NOMO-1 treated with dmso at 0.1 percent for 144 hours (cell line): Measurements from ENCODE around the gene TMEM205.
"Not testable (repeated sequence)": the region's sequence is repeated elsewhere in the genome, so short reads cannot be mapped to it uniquely, and the experiment has no call there.

Source experiments
- DNase-seq: peaks from one replicate; lab custom pipeline; 2025; ENCODE audit not compliant: unreplicated experiment; lab: John Stamatoyannopoulos, UW

The TMEM205 gene

DNA sequence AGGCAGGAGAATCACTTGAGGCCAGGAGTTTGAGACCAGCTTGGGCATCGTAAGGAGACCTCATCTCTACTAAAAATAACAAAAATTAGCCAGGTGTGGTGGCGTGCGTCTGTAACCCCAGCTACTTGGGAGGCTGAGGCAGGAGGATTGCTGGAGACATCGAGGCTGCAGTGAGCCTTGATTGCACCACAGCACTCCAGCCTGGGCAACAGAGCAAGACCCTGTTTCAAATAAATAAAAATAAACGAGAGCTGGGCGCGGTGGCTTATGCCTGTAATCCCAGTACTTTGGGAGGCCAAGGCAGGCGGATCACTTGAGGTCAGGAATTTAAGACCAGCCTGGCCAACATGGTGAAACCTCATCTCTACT lies 6.0 kb downstream of the TMEM205 start:
- not testable (repeated sequence) for DNase-seq

DNA sequence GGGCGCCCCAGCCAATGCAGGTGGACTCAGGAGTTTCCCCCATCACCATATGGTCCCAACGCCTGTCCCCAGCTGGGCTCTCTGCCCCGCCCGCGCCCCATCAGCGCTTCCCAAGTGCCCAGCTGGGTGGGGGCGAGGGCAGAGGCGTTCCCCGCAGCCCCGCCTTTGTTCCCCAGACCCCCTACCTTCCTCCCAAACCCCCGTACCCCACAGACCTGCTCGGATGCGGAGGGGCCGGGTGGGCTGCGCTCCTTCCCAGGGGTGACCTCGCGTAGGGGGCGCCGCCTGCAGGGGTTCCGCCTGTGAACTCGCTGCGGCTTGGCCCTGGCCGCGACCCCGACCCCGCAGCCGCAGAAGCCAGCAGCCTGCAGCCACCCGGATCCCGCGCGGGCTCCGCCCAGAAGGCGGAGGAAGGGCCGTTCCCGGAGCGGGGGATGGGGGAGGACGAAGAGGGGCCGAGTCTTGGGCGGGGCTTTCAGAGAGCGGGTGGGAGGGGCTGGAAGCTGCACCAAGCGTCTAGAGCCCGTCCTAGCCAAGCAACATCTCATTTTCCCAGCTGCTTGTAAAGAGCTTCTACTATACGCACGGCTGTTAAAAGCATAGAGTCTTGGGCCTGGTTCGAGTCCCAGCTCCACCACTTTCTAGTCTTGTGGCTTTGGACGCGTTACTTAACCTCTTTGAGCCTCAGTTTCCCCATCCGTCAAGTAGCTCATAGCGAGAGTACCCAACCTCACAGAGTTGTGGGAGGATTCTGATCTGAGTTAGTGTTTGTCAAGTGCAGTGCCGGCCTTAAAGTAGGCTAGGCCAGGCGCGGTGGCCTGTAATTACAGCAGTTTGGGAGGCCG lies 6.6 kb downstream of the TMEM205 start, which contains the start of gene RAB3D:
Gene RAB3D (minus strand): TSS at position 404 of the 845 bp plus-strand sequence. CDS start 2,258 bp downstream, outside the sequence.
- DNase-seq, result peak; percentile 88

DNA sequence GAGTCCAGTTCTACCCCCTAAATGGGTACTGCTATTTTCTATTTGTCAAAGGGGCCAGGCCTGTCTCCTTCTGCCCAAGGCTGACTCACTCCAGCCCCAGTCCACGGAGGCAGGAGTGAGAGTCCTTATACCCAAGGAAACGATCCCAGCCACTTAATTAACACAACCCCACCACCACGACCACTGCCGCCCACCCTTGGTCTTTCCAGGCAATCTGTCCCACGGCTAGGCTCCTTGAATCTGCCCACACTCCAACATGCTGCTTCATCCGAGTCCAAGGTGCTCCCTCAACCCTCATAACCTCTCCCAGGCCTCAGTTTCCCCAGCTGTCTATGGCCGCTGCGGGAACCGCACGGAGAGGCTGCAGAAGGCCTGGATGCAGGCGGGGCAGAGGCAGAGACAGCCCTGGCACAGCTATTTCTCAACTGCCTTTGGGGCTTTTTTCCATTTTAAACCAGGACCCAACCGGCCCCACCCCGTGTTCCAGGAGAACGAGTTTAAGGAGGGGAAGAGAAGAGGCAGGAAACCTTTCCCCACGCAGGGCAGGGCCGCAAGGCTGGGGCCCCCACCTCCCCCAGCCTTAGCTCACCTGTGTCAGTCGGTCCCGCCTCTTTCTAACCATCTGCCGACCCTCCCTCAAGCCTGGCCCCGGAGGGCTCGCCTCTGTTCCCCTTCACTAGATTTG lies 7.4 kb downstream of the TMEM205 start:
- no peak for DNase-seq

DNA sequence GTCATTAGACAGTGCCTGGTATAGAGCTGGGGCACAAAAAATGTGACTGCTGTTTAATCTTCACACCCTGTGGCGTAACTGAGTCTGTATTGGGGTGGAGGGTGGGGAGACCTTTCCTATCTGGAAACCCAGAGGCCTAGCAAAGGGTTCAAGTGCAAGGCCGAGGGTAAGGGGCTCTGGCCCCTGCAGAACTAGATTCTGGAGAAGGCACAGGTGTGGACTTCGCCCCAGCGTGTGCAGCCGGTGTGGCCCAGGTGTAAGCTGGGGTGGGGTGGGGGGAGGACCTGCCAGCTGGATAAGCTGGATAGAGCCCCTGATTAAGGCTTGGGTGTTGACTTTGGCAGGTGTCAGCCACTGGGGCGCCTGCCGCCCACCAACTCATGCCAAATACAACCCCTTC lies 7.9 kb downstream of the TMEM205 start:
- DNase-seq, result no peak

DNA sequence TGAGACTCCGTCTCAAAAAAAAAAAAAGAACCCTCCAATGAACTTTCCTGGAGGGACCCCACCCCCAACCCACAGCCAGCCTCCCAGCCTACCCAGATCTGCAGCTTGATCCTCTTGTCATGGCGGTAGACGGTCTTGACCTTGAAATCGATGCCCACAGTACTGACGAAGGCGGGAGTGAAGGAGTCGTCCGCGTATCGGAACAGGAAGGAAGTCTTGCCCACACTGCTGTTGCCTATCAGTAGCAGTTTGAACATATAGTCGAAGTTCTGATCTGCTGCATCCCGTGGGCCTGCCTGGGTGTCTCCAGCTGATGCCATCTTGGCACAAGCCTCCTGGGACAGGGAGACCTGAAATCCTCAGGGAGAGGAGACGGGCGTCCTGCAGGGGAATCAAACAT lies 9.0 kb downstream of the TMEM205 start:
- DNase-seq, result no peak

DNA sequence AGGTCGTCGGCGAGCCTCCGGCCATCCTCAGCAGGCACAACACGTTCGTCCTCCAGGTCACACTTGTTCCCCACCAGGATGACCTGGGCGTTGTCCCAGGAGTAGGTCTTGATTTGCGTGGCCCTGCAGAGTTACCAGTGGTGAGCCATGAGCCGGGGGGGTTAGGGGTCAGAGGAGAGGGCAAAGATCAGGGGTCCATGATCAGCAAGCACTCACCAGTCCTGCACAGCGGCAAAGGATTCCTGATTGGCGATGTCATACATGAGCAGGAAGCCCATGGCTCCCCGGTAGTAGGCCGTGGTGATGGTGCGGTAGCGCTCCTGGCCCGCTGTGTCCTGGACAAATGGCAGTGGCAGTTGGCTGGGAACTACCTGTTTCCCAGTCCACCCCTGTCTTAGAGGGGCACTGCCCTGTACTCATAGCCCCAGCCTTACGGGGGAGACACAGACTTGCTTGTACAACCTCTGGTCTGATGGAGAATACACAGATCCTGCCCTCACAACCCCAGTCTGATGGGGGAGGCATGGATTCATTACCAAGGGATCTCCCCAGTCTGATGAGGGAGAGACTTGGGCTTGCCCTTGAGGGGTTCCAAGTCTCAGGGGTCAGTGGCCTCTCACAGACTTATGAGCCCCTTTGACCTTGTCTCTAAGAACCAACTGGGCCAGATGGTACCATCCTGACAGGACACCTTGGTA lies 10.5 kb downstream of the TMEM205 start:
- DNase-seq, result no peak

DNA sequence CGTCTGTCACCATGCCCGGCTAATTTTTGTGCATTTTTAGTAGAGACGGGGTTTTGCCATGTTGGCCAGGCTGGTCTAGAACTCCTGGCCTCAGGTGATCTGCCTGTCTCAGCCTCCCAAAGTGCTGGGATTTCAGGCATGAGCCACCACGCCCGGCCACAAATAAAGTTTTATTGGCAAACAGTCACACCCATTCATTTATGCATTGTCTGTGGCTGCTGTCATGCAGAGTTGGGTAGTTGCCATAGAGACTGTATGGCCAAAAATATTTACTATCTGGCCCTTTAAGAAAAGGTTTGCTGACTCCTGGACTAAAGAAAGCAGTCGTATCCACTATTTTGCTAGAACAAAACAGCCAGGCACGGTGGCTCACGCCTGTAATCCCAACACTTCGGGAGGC lies 12.2 kb downstream of the TMEM205 start:
- not testable (repeated sequence) for DNase-seq

DNA sequence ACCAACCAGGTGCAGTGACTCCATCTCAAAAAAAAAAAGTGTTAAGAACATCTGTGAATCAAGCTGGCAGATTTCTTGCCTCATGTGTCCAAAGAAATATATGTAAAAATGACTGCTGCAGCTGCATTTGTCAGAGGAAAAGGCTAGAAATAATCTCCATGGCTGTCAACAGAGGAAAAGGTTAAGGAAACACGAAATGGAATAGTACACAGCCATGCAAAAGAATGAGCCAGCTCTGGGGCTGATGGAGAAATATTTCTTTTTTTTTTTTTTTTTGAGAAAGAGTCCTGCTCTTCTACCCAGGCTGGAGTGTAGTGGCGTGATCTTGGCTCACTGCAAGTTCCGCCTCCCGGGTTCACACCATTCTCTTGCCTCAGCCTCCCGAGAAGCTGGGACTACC lies 13.2 kb downstream of the TMEM205 start:
- no peak for DNase-seq

DNA sequence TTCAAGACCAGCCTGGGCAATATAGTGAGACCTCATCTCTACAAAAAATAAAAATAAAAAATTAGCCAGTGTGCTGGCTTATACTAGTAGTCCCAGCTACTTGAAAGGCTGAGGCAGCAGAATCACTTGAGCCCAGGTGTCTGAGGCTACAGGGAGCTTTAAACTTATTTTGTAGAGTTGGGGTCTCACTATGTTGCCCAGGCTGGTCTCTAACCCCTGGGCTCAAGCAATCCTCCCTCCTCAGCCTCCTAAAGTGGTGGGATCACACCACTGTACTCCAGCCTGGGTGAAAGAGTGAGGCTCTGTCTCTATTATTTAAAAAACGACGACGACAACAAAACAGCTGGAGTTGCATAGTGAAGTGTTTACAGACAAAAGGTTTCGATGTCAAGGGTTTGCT lies 14.6 kb downstream of the TMEM205 start:
- no peak for DNase-seq

GRCh38 chr19:11330127-11330526 lies 15.9 kb downstream of the TMEM205 start:
- no peak for DNase-seq

DNA sequence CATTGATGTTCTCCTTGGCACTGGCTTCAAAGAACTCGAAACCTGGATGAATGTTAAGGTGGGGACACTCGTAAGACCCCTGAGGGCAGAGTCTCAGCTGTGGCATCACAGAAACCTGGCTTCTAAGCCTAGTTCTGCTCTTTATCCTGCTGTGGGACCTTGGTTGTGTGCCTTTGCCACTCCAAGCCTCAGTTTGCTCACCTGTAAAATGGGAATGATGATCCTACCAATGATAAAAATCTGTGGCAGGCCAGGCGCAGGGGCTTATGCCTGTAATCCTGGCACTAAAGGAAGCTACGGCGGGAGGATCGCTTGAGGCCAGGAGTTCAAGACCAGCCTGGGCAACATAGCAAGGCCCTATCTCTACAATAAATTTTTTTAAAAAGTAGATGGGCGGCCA lies 20.5 kb downstream of the TMEM205 start:
- DNase-seq, result no peak

DNA sequence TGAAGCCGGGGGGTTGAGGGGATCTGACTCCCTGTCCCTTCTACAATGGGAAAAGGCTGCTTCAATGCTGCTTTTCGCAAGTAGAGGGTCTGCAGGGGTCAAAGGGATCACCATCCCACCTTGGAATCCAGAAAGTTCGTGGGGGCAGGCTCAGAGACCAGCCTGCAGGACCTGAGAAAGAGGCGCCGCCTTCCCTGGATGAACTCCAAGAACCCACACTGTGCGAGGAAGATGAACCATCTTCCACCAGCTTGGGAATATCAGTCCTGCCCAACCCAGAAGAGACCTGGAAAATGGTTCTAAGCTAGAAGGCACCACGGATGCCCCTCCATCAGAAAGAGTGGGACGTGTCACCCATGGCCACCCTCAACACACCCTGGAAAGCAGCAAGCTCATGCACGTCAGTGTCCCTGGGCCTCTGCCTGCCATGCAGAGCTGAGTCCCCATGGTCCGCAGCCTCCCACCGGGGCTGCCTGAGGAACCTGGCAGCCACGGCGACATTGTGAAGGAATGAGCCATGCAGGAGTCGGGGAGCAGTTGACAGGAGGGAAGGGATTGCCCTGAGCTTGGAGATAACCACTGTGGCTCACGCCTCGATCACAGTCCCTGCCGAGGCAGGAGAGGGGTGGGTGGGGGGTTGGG lies 21.2 kb downstream of the TMEM205 start:
- DNase-seq, result no peak

- peak; percentile 100 for DNase-seq
Observed at GRCh38 chr19:11324079-11324661, 21.9 kb downstream of the TMEM205 start.

- no peak for DNase-seq
Observed at GRCh38 chr19:11323601-11324078, 22.4 kb downstream of the TMEM205 start.

DNA sequence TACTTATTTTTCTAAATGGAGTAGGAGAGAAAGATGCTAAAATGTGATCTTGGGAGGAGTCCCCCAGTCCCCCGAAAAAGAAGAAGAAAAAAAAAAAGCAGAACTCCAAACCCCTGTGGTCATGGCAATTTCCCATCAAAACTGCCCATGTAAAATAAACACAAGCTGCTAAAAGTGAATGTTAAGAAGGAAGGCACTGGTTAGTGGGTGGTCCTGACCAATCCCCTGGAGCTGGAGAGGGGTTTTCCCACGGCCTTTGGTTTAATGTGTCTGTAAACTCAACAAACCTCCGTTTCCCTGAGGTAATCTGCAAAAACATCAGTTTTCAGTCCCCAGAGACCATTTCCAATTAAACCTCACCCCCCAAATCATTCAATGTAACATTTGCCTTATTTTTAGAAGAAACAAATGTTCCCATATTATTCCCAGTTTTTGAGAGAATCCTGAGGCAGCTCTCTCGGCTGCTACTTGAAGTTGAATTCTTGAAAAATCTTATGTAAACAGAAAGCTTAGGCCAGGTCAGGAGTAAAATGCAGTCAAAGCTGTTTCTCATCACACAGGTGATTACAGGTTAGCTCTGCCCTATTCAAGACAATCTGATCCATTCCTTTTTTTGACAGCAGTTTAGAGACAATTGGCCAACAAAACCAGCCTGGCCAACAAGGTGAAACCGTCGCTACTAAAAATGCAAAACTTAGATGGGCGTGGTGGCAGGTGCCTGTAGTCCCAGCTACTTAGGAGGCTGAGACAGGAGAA lies 23.6 kb downstream of the TMEM205 start:
- DNase-seq, result peak; percentile 49

- no peak for DNase-seq
Observed at GRCh38 chr19:11321191-11322126, 24.6 kb downstream of the TMEM205 start.

- DNase-seq, result peak; percentile 33
Observed at GRCh38 chr19:11320278-11320995, 25.6 kb downstream of the TMEM205 start.

DNA sequence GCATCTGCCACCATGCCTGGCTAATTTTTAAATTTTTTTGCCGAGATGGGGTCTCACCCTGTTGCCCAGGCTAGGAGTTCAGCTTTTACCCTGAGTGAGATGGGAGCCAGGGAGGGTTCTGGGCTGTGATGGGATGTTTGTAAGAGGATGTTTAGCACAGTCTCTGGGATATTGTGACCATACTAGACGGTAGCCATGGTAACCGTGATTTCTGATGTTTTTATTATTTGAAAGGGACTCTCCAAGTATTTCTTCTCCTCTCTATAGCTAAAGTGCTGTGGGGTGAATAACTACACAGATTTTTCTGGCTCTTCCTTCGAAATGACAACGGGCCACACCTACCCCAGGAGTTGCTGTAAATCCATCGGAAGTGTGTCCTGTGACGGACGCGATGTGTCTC lies 39.7 kb downstream of the TMEM205 start:
- no peak for DNase-seq
